HCT116 (cell line): ENCODE data around the gene TWF2. TPM values are rescaled to one million over a fixed set of nuclear protein-coding genes. Genes with fewer than 3 reads are reported as not detected.

Source experiments
- ATAC-seq: fragments of 200-7000 bp; cut with Tn5 transposase; 2 replicates; pipeline ENCODE4 v1.9.1; 2020; ENCODE audit warnings: mild to moderate bottlenecking, moderate library complexity
- BruUV-seq: library from RNA; stranded (reverse); fragments of 400-500 nt; replicated peaks from 2 replicates; lab custom pipeline; 2021; lab: Mats Ljungman, UMichigan
- CTCF ChIA-PET: fragments of 300-600 bp; sonication (Branson Sonifier 250); formaldehyde crosslinking; loops from one replicate; lab custom pipeline; 2021; ENCODE audit warnings: antibody characterized with exemption; lab: Charles Lee
- POLR2A ChIA-PET: fragments of 300-600, 350-600 bp; sonication (Branson Sonifier 250); formaldehyde crosslinking; loops from one replicate; lab custom pipeline; 2021; ENCODE audit warnings: antibody characterized with exemption; lab: Charles Lee
- RAD21 ChIA-PET, 2 experiments: fragments of 300-600 bp; sonication (Branson Sonifier 250); formaldehyde crosslinking; loops; one replicate each; lab custom pipeline; 2023; ENCODE audit warnings: low total read pairs in 2 of 2; ENCODE audit not compliant: uncharacterized antibody in 2 of 2, unreplicated experiment in 2 of 2, low non-redundant PET in 1 of 2; lab: Charles Lee
- DNase-seq: peaks from one replicate; pipeline ENCODE4 v3.0.0-alpha.2; 2010; ENCODE audit warnings: low read depth, low spot score
- H2AFZ ChIP-seq: fragments of 200-600 bp; shearing (Covaris generic), sonication (generic); 2 replicates; pipeline ENCODE4 v1.6.1; 2017; ENCODE audit warnings: low read depth, mixed run types, mixed read lengths, antibody characterized with exemption, low read length; ENCODE audit not compliant: poor library complexity, severe bottlenecking
- H3K27ac ChIP-seq: 2 replicates; pipeline ENCODE4 v1.5.1; 2012; ENCODE audit warnings: low read depth, low read length
- H3K27me3 ChIP-seq: fragments of 200-600 bp; sonication (generic); 2 replicates; pipeline ENCODE4 v1.6.1; 2016; ENCODE audit warnings: mixed run types, low read length, mixed read lengths; ENCODE audit not compliant: insufficient read depth
- H3K36me3 ChIP-seq, 2 experiments: fragments of 200-500 bp in 1 of 2; fragments of 200-600 bp in 1 of 2; sonication (Bioruptor generic) in 1 of 2; sonication (generic) in 1 of 2; 2 replicates each; pipeline versions ENCODE4 v1.5.1 to v1.6.1; 2014 to 2016; ENCODE audit warnings: low read length in 2 of 2, inconsistent platforms in 1 of 2, mixed read lengths in 1 of 2, mixed run types in 1 of 2; ENCODE audit not compliant: insufficient read depth in 2 of 2, control insufficient read depth in 1 of 2
- H3K4me1 ChIP-seq, 2 experiments: fragments of 200-600 bp in 1 of 2; sonication (generic) in 1 of 2; 2 replicates each; pipeline versions ENCODE4 v1.5.1 to v1.6.1; 2012 to 2017; ENCODE audit warnings: low read length in 2 of 2, inconsistent platforms in 1 of 2, mild to moderate bottlenecking in 1 of 2, mixed read lengths in 1 of 2, mixed run types in 1 of 2, moderate library complexity in 1 of 2; ENCODE audit not compliant: insufficient read depth in 2 of 2, control insufficient read depth in 1 of 2
- H3K4me2 ChIP-seq: fragments of 200-600 bp; sonication (generic); 2 replicates; pipeline ENCODE4 v1.6.1; 2017; ENCODE audit warnings: mixed run types, low read length, mixed read lengths
- H3K4me3 ChIP-seq, 2 experiments: fragments of 200-600 bp in 1 of 2; sonication (generic) in 1 of 2; replicated peaks in 1 of 2; 2 replicates each; pipeline ENCODE4 v1.5.1; 2011 to 2016; ENCODE audit warnings: low read length in 2 of 2, control low read depth in 1 of 2, low read depth in 1 of 2, mild to moderate bottlenecking in 1 of 2, mixed read lengths in 1 of 2, mixed run types in 1 of 2
- H3K79me2 ChIP-seq: fragments of 200-600 bp; sonication (generic); 2 replicates; pipeline ENCODE4 v1.6.1; 2017; ENCODE audit warnings: mild to moderate bottlenecking, mixed run types, low read length, moderate library complexity, mixed read lengths; ENCODE audit not compliant: insufficient read depth
- H3K9ac ChIP-seq: fragments of 200-600 bp; sonication (generic); 2 replicates; pipeline ENCODE4 v1.6.1; 2016; ENCODE audit warnings: low read length, mixed read lengths
- H3K9me2 ChIP-seq: fragments of 200-600 bp; sonication (generic), shearing (Covaris generic); 2 replicates; pipeline ENCODE4 v1.6.1; 2017; ENCODE audit warnings: mixed run types, mild to moderate bottlenecking, moderate library complexity; ENCODE audit not compliant: insufficient read depth
- H3K9me3 ChIP-seq, 2 experiments: fragments of 200-500 bp in 1 of 2; fragments of 200-600 bp in 1 of 2; sonication (Bioruptor generic) in 1 of 2; sonication (generic) in 1 of 2; 2 replicates each; pipeline ENCODE4 v1.6.1; 2014 to 2017; ENCODE audit warnings: low read length in 2 of 2, mixed read lengths in 2 of 2, inconsistent platforms in 1 of 2, low read depth in 1 of 2, mild to moderate bottlenecking in 1 of 2, mixed run types in 1 of 2, moderate library complexity in 1 of 2; ENCODE audit not compliant: control insufficient read depth in 1 of 2, insufficient read depth in 1 of 2
- H4K20me1 ChIP-seq: fragments of 200-600 bp; sonication (generic), shearing (Covaris generic); 2 replicates; pipeline ENCODE4 v1.6.1; 2017; ENCODE audit warnings: mixed run types, mild to moderate bottlenecking, moderate library complexity; ENCODE audit not compliant: insufficient read depth
- CTCF ChIP-seq, 3 experiments: fragments of 200-600 bp in 1 of 3; sonication (generic) in 1 of 3; IDR thresholded peaks in 2 of 3; conservative IDR thresholded peaks in 1 of 3; 2 replicates each; pipeline ENCODE4 v1.5.1; 2012 to 2017; ENCODE audit warnings: low read depth in 2 of 3, low read length in 2 of 3, antibody characterized with exemption in 1 of 3, borderline replicate concordance in 1 of 3, control low read depth in 1 of 3, mild to moderate bottlenecking in 1 of 3, mixed read lengths in 1 of 3, mixed run types in 1 of 3, moderate library complexity in 1 of 3; ENCODE audit not compliant: insufficient read depth in 1 of 3
- FOSL1 ChIP-seq: IDR thresholded peaks from 2 replicates; pipeline ENCODE4 v1.6.1; 2012; ENCODE audit warnings: low read depth
- JUND ChIP-seq: IDR thresholded peaks from 2 replicates; pipeline ENCODE4 v1.6.1; 2012
- MAX ChIP-seq: IDR thresholded peaks from 2 replicates; pipeline ENCODE4 v1.6.1; 2012
- RAD21 ChIP-seq: IDR thresholded peaks from 2 replicates; pipeline ENCODE4 v1.6.1; 2012; ENCODE audit warnings: low read depth, mild to moderate bottlenecking
- SIN3A ChIP-seq: IDR thresholded peaks from 2 replicates; pipeline ENCODE4 v1.6.1; 2012; ENCODE audit warnings: low read depth
- YY1 ChIP-seq: IDR thresholded peaks from 2 replicates; pipeline ENCODE4 v1.6.1; 2011; ENCODE audit warnings: low read length, low read depth, moderate library complexity, mild to moderate bottlenecking; ENCODE audit not compliant: insufficient replicate concordance; ENCODE audit errors: extremely low read depth
- ZBTB33 ChIP-seq: IDR thresholded peaks from 2 replicates; pipeline ENCODE4 v1.6.1; 2011; ENCODE audit warnings: mild to moderate bottlenecking, low read length, moderate library complexity; ENCODE audit not compliant: insufficient replicate concordance; ENCODE audit errors: extremely low read depth
- intact Hi-C: fragments of 100-400 bp; cut with micrococcal nuclease; formaldehyde crosslinking; loops from 2 replicates; pipeline ENCODE4 v1.10.0; 2022
- total RNA-seq: library from RNA; stranded (reverse); gene quantifications from one replicate; pipeline ENCODE4 v1.2.1, GENCODE V29; 2021; ENCODE audit not compliant: unreplicated experiment

TWF2 gene
- total RNA-seq, 1 experiment from 2014 or later: 100 TPM

GRCh38 chr3:52211268-52211891 is 27.6 kb downstream of the TWF2 start:
- H3K4me3 ChIP-seq: no peak overlapping the region
- no peak overlapping the region for H3K27ac ChIP-seq
- no peaks in the 10 kb centered on the region for H3K9me2 ChIP-seq
- no peaks in the 10 kb centered on the region for H3K27me3 ChIP-seq
- no peaks in the 10 kb centered on the region for H4K20me1 ChIP-seq
- CTCF ChIA-PET: no interaction called here
- intact Hi-C loops: no loop called here
- H2AFZ ChIP-seq: no peak overlapping the region
- RAD21 ChIA-PET: no interaction called here
- no peak for DNase-seq
- H3K36me3 ChIP-seq: peaks cover 59 to 65% of the 10 kb centered on the region in 2 experiments
- POLR2A ChIA-PET: no interaction called here
- no peak overlapping the region for H3K9ac ChIP-seq
- no peak overlapping the region for H3K4me2 ChIP-seq
- peaks cover under 1 to 7% of the 10 kb centered on the region in 2 experiments for H3K4me1 ChIP-seq
- no peak for ATAC-seq
- no TSS peak for BruUV-seq
- H3K79me2 ChIP-seq: no peaks in the 10 kb centered on the region
- TF ChIP-seq FOSL1: no peak
- no peak for TF ChIP-seq CTCF (IDR thresholded peaks at IDR 0.05 in 2 of 3, conservative IDR thresholded peaks at IDR 0.05 in 1 of 3; ENCODE audit: borderline replicate concordance in 1 of 3, insufficient read depth in 1 of 3, low read depth in 2 of 3, low read length in 2 of 3)
- TF ChIP-seq MAX: no peak
- no peak for TF ChIP-seq YY1
- no peak for TF ChIP-seq RAD21
- TF ChIP-seq ZBTB33: no peak
- no peak for TF ChIP-seq SIN3A
- TF ChIP-seq JUND: no peak
- no peaks in the 10 kb centered on the region for H3K9me3 ChIP-seq
